Esophagus (tissue), 2 donors: ENCODE results near the gene DISP3. TPM values are rescaled to one million over a fixed set of nuclear protein-coding genes. Genes with fewer than 3 reads are reported as not detected.

Experiments used
- H3K27ac ChIP-seq, 2 donors: one replicate each; pipeline ENCODE4 v1.5.1; 2013; ENCODE audit warnings: low read depth in 2 of 2, mild to moderate bottlenecking in 2 of 2, inconsistent platforms in 1 of 2, low read length in 1 of 2, moderate library complexity in 1 of 2
- H3K27me3 ChIP-seq, 2 donors: one replicate each; pipeline ENCODE4 v1.6.1; 2013; ENCODE audit warnings: low read length in 2 of 2, control low read depth in 1 of 2, mild to moderate bottlenecking in 1 of 2; ENCODE audit not compliant: insufficient read depth in 2 of 2, control insufficient read depth in 1 of 2
- H3K36me3 ChIP-seq, 2 donors: one replicate each; pipeline ENCODE4 v1.6.1; 2013; ENCODE audit warnings: low read length in 1 of 2; ENCODE audit not compliant: control insufficient read depth in 2 of 2, insufficient read depth in 2 of 2
- H3K4me1 ChIP-seq, 2 donors: one replicate each; pipeline ENCODE4 v1.6.1; 2013; ENCODE audit warnings: low read length in 1 of 2; ENCODE audit not compliant: control insufficient read depth in 2 of 2, insufficient read depth in 2 of 2
- H3K4me3 ChIP-seq, 2 donors: one replicate each; pipeline ENCODE4 v1.5.1; 2013; ENCODE audit warnings: low read length in 2 of 2, mild to moderate bottlenecking in 2 of 2, low read depth in 1 of 2, moderate library complexity in 1 of 2
- H3K9me3 ChIP-seq, 2 donors: one replicate each; pipeline ENCODE4 v1.6.1; 2013; ENCODE audit warnings: mild to moderate bottlenecking in 2 of 2, low read depth in 1 of 2, low read length in 1 of 2, moderate library complexity in 1 of 2; ENCODE audit not compliant: control insufficient read depth in 2 of 2, insufficient read depth in 1 of 2
- WGBS, 2 donors: extraction: QIAGEN DNeasy Blood & Tissue Kit; methylation state at CpG; one replicate each; pipeline ENCODE4 v1.1.7; 2013; 5-methylcytosine and 5-hydroxymethylcytosine counted together
- polyA plus RNA-seq, 2 donors: library from polyadenylated mRNA; stranded (reverse); fragments of 200-250 nt; gene quantifications; one replicate each; pipeline ENCODE4 v1.2.3, GENCODE V29; 2013
- donor health status: healthy with polysubstance abuse.
- donor health status: Bipolar disorder and iron deficiency.

DISP3 gene
- polyA plus RNA-seq, 2 donors, result not detected

GRCh38 chr1:11518791-11519628 is 40.1 kb downstream of the DISP3 start:
- H3K27me3 ChIP-seq, result no peaks in the 10 kb centered on the region
- no peak overlapping the region for H3K4me3 ChIP-seq
- no peak overlapping the region for H3K27ac ChIP-seq
- no peaks in the 10 kb centered on the region for H3K4me1 ChIP-seq
- H3K36me3 ChIP-seq, result no peaks in the 10 kb centered on the region
- 75 to 76% methylated on average over 18 of the region's 18 CpGs for WGBS, 2 donors
- H3K9me3 ChIP-seq, result no peaks in the 10 kb centered on the region

DNA sequence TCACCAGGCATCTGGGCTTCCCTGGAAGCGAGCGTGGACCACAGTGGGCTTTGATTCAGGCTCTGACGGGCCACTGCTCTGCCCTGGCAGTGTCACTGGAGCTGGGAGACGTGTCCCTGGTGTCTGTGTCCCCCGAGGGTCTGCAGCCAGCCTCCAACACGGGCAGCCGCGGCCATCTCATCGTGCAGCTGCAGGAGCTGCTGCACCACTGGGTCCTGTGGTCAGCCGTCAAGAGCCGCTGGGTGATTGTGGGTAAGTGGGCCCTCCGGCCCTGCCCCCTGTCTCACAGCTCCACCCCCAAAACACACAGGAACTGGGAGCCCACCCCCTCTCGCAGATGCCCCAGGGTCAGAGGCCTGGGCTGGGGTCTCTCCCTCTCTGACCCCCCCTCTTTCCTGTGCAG is 40.7 kb downstream of the DISP3 start:
- H3K4me1 ChIP-seq, result no peaks in the 10 kb centered on the region
- H3K36me3 ChIP-seq, result no peaks in the 10 kb centered on the region
- H3K9me3 ChIP-seq, result no peaks in the 10 kb centered on the region
- H3K4me3 ChIP-seq, result no peak overlapping the region
- no peaks in the 10 kb centered on the region for H3K27me3 ChIP-seq
- WGBS, 2 donors, result 80% methylated on average over 13 of the region's 13 CpGs
- no peak overlapping the region for H3K27ac ChIP-seq

GRCh38 chr1:11520531-11521233 is 41.7 kb downstream of the DISP3 start:
- Histone ChIP-seq H3K27ac (no peak overlapping the region), H3K4me3 (no peak overlapping the region), H3K4me1 (no peaks in the 10 kb centered on the region), H3K36me3 (no peaks in the 10 kb centered on the region), H3K9me3 (no peaks in the 10 kb centered on the region), H3K27me3 (no peaks in the 10 kb centered on the region)
- 86 to 88% methylated on average over 22 to 23 of the region's 23 CpGs for WGBS, 2 donors

- WGBS, 2 donors, result 88 to 90% methylated on average over 12 of the region's 12 CpGs
- Histone ChIP-seq H3K27me3 (no peaks in the 10 kb centered on the region), H3K36me3 (no peaks in the 10 kb centered on the region), H3K27ac (no peak overlapping the region), H3K9me3 (no peaks in the 10 kb centered on the region), H3K4me3 (no peak overlapping the region), H3K4me1 (no peaks in the 10 kb centered on the region)
Observed at GRCh38 chr1:11521582-11522399, 42.8 kb downstream of the DISP3 start.

GRCh38 chr1:11522400-11523235 is 43.7 kb downstream of the DISP3 start:
- 74 to 79% methylated on average over 8 of the region's 8 CpGs for WGBS, 2 donors
- Histone ChIP-seq H3K27me3 (no peaks in the 10 kb centered on the region), H3K27ac (no peak overlapping the region), H3K4me3 (no peak overlapping the region), H3K4me1 (no peaks in the 10 kb centered on the region), H3K9me3 (no peaks in the 10 kb centered on the region), H3K36me3 (no peaks in the 10 kb centered on the region)

DNA sequence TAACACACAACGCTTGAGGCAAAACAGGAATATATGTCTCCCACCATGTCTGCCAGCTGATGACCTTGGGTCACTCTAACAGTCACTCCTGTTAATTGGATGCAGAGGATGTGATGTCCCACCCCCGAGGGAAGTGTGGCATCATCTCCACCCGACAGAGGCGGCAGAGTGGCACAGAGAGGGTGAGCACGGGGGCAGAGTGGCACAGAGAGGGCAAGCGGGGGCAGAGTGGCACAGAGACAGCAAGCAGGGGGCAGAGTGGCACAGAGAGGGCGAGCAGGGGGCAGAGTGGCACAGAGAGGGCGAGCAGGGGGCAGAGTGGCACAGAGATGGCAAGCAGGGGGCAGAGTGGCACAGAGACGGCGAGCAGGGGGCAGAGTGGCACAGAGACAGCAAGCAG is 44.3 kb downstream of the DISP3 start:
- H3K4me1 ChIP-seq, result no peaks in the 10 kb centered on the region
- H3K27ac ChIP-seq, result no peak overlapping the region
- no peak overlapping the region for H3K4me3 ChIP-seq
- 76 to 80% methylated on average over 10 of the region's 10 CpGs for WGBS, 2 donors
- H3K27me3 ChIP-seq, result no peaks in the 10 kb centered on the region
- H3K9me3 ChIP-seq, result no peaks in the 10 kb centered on the region
- H3K36me3 ChIP-seq, result no peaks in the 10 kb centered on the region

DNA sequence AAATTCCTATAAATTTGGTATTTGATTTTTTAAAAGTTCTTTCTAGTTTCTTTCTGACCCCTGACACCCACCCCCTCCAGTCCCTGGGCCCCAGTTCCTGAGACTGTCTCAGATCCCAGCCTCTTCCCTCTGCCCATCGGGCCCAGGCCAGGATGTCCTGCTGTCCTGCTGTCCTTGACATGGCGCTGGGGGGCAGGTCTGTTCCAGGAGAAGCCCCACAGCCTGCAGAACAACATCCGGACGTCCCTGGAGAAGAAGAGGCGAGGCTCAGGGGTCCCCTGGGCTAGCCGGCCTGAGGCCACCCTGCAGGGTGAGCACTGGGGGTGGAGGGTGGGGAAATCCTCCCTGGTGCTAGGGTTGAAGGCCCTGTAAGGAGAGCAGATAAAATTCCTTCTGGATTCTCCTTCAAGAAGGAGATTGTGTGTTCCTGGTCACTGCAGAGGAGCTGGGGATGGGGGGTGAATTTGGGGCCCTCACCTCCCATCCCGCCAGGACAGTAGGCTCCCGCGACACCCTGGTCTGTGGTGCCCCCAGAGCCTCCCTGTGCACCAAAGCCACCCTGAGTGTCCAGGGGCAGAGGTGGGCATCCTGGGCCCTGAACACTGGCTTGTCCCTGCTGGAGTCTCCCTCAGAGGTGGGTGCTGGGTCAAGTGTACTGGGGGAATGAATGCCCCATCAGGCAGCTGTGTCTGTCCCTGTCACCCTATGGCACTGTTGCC is 45.0 kb downstream of the DISP3 start:
- no peaks in the 10 kb centered on the region for H3K27me3 ChIP-seq

DNA sequence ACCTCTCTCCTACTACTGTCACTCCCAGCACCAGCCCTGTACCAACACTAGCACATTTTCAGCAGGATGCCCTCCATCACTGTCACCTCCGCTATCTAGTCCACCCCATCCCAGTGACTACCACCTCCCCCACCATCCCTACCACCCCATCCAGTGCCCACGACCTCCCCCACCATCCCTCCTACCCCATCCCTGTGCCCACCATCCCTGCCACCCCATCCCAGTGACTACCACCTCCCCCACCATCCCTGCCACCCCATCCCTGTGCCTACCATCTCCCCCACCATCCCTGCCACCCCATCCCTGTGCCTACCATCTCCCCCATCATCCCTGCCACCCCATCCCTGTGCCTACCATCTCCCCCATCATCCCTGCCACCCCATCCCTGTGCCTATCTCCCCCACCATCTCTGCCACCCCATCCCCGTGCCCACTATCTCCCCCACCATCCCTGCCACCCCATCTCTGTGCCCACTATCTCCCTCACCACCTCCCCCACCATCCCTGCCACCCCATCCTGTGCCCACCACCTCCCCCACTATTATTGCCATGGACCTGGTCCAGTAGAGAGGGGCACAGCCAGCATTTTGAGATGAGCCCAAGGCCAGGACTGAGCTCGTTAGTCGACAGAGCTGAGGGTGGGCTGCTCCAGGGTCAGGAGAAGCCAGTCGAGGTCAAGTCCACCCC is 45.7 kb downstream of the DISP3 start:
- Histone ChIP-seq H3K27ac (no peak overlapping the region), H3K9me3 (no peaks in the 10 kb centered on the region), H3K4me3 (no peak overlapping the region), H3K4me1 (no peaks in the 10 kb centered on the region), H3K36me3 (no peaks in the 10 kb centered on the region), H3K27me3 (no peaks in the 10 kb centered on the region)
- WGBS, 2 donors, result 69% methylated on average over 6 of the region's 6 CpGs

More for the DNA sequence above, 45.0 kb downstream of the DISP3 start:
- H3K4me3 ChIP-seq, result no peak overlapping the region
- H3K36me3 ChIP-seq, result no peaks in the 10 kb centered on the region
- 76 to 79% methylated on average over 9 of the region's 9 CpGs for WGBS, 2 donors
- no peaks in the 10 kb centered on the region for H3K9me3 ChIP-seq
- H3K4me1 ChIP-seq, result no peaks in the 10 kb centered on the region
- H3K27ac ChIP-seq, result no peak overlapping the region
